Spleen (tissue), 11 donors: ENCODE measurements around the gene SPRR5. TPM values are rescaled to one million over a fixed set of nuclear protein-coding genes. Genes with fewer than 3 reads are reported as not detected.

Source experiments
- DNase-seq: peaks from one replicate; pipeline ENCODE4 v3.0.0-alpha.2; 2020
- H3K27ac ChIP-seq, 8 donors: fragments of 200-600 bp; sonication (generic) in 7 of 8; 1 replicate in 4 of 8; 2 replicates in 4 of 8; pipeline versions ENCODE4 v1.5.0 to v1.8.0; 2016 to 2021; ENCODE audit warnings: inconsistent platforms in 4 of 8, mild to moderate bottlenecking in 4 of 8, moderate library complexity in 1 of 8
- H3K27me3 ChIP-seq, 7 donors: fragments of 200-600 bp; sonication (generic) in 6 of 7; replicated peaks in 1 of 7; 1 replicate in 4 of 7; 2 replicates in 3 of 7; pipeline versions ENCODE4 v1.5.0 to v1.8.0; 2016 to 2021; ENCODE audit warnings: inconsistent platforms in 3 of 7, mild to moderate bottlenecking in 1 of 7
- H3K36me3 ChIP-seq, 6 donors: fragments of 200-600 bp; sonication (generic) in 5 of 6; 1 replicate in 4 of 6; 2 replicates in 2 of 6; pipeline versions ENCODE4 v1.5.0 to v1.8.0; 2016 to 2021; ENCODE audit warnings: inconsistent platforms in 2 of 6
- H3K4me1 ChIP-seq, 6 donors: fragments of 200-600 bp; sonication (generic) in 5 of 6; 1 replicate in 3 of 6; 2 replicates in 3 of 6; pipeline versions ENCODE4 v1.5.0 to v1.8.0; 2016 to 2021; ENCODE audit warnings: inconsistent platforms in 3 of 6
- H3K4me3 ChIP-seq, 8 donors: fragments of 200-600 bp; sonication (generic) in 7 of 8; 1 replicate in 4 of 8; 2 replicates in 4 of 8; pipeline versions ENCODE4 v1.5.0 to v1.8.0; 2016 to 2021; ENCODE audit warnings: inconsistent platforms in 4 of 8, mild to moderate bottlenecking in 4 of 8, moderate library complexity in 2 of 8
- H3K9me3 ChIP-seq, 8 donors: fragments of 200-600 bp; sonication (generic) in 7 of 8; 1 replicate in 4 of 8; 2 replicates in 4 of 8; pipeline versions ENCODE4 v1.5.0 to v1.8.0; 2016 to 2021; ENCODE audit warnings: inconsistent platforms in 4 of 8
- CTCF ChIP-seq, 11 experiments: fragments of 200-600 bp in 7 of 11; fragments of 450-650 bp in 4 of 11; sonication (generic) in 4 of 11; IDR thresholded peaks in 8 of 11; conservative IDR thresholded peaks in 3 of 11; 1 replicate in 7 of 11; 2 replicates in 4 of 11; pipeline versions ENCODE4 v1.4.0 to v1.8.0; 2016 to 2021; ENCODE audit warnings: antibody characterized with exemption in 11 of 11, inconsistent platforms in 4 of 11, mild to moderate bottlenecking in 1 of 11
- POLR2A ChIP-seq, 3 donors: fragments of 450-650 bp; IDR thresholded peaks; one replicate each; pipeline ENCODE4 v1.5.1; 2017; ENCODE audit warnings: antibody characterized with exemption in 3 of 3, mild to moderate bottlenecking in 1 of 3
- POLR2AphosphoS5 ChIP-seq, 3 donors: sonication (generic); formaldehyde crosslinking; IDR thresholded peaks; one replicate each; pipeline ENCODE4 v1.5.1; 2017; ENCODE audit warnings: antibody characterized with exemption in 3 of 3
- WGBS, 5 donors: extraction: QIAGEN DNeasy Blood & Tissue Kit in 3 of 5; methylation state at CpG; one replicate each; pipeline versions ENCODE4 v1.1.5 to v1.1.7; 2013 to 2018; 5-methylcytosine and 5-hydroxymethylcytosine counted together
- intact Hi-C: fragments of 100-400 bp; cut with DNase I; formaldehyde crosslinking; loops from one replicate; pipeline ENCODE4 v1.15.0; 2023; ENCODE audit warnings: low total_unique reads
- polyA plus RNA-seq, 3 donors: library from polyadenylated mRNA; stranded (reverse); fragments of 200-250 nt; gene quantifications; one replicate each; pipeline ENCODE4 v1.2.1, GENCODE V29; 2013
- small RNA-seq, 4 donors: library from RNA; depleted of rRNA; stranded (forward); fragments of <200 nt; gene quantifications; one replicate each; pipeline ENCODE3, GENCODE V24; 2016
- total RNA-seq, 7 donors: library from RNA; depleted of rRNA in 3 of 7; stranded (reverse); fragments of >200 nt in 3 of 7; fragmentation: NEBNext Ultra II Directional in 4 of 7; extraction: Animal tissue kit (Norgen Biotek cat#: 25700) in 4 of 7; gene quantifications; one replicate each; pipeline versions ENCODE4 v1.1.0 to v1.2.1, GENCODE V29; 2016 to 2021
- donor health status: healthy with polysubstance abuse.
- donor health status: DM: no; HTN: no; CAD: no; lungs with moderate emphysema.
- donor health status: DM: no; HTN: no; CAD: no.
- donor health status: Bipolar disorder and iron deficiency.
- donor health status: healthy.
- donor health status: DM: no; HTN: no; CAD: no.
- donor health status: DM: yes; HTN: yes; CAD: no.

The SPRR5 gene
- total and polyA plus RNA-seq, 10 donors, result not detected

GRCh38 chr1:152996633-152997400, 49.8 kb downstream of the SPRR5 start:
- Histone ChIP-seq H3K4me1 (no peaks in the 10 kb centered on the region), H3K9me3 (peaks cover 0 to 10% (median 5%) of the 10 kb centered on the region in 8 donors), H3K27me3 (peaks cover 0 to 22% (median 0%) of the 10 kb centered on the region in 7 donors), H3K27ac (no peak overlapping the region), H3K36me3 (no peaks in the 10 kb centered on the region), H3K4me3 (no peak overlapping the region)
- DNase-seq, result no peak
- TF ChIP-seq POLR2A (IDR thresholded peaks at IDR 0.05) (no peak), CTCF (IDR thresholded peaks at IDR 0.05 in 8 of 11, conservative IDR thresholded peaks at IDR 0.05 in 3 of 11) (no peak), POLR2AphosphoS5 (IDR thresholded peaks at IDR 0.05) (no peak)
- WGBS, 5 donors, result 22 to 46% (median 30%) methylated on average over 4 to 5 of the region's 5 CpGs
- intact Hi-C loops, result no loop called here

GRCh38 chr1:152997901-152998300, 50.9 kb downstream of the SPRR5 start:
- peaks cover 0 to 10% (median 5%) of the 10 kb centered on the region in 8 donors for H3K9me3 ChIP-seq
- no peak overlapping the region for H3K4me3 ChIP-seq
- no peaks in the 10 kb centered on the region for H3K36me3 ChIP-seq
- DNase-seq, result no peak
- TF ChIP-seq POLR2AphosphoS5 (IDR thresholded peaks at IDR 0.05), result no peak
- TF ChIP-seq CTCF (IDR thresholded peaks at IDR 0.05 in 8 of 11, conservative IDR thresholded peaks at IDR 0.05 in 3 of 11), result no peak
- TF ChIP-seq POLR2A (IDR thresholded peaks at IDR 0.05), result no peak
- peaks cover 0 to 16% (median 0%) of the 10 kb centered on the region in 7 donors for H3K27me3 ChIP-seq
- intact Hi-C loops, result no loop called here
- no peak overlapping the region for H3K27ac ChIP-seq
- WGBS, 5 donors, result 43 to 60% (median 55%) methylated on average over 7 of the region's 7 CpGs
- no peaks in the 10 kb centered on the region for H3K4me1 ChIP-seq

GRCh38 chr1:152998476-152998875, 51.5 kb downstream of the SPRR5 start:
- TF ChIP-seq POLR2AphosphoS5 (IDR thresholded peaks at IDR 0.05) (no peak), POLR2A (IDR thresholded peaks at IDR 0.05) (no peak), CTCF (IDR thresholded peaks at IDR 0.05 in 8 of 11, conservative IDR thresholded peaks at IDR 0.05 in 3 of 11) (no peak)
- Histone ChIP-seq H3K36me3 (no peaks in the 10 kb centered on the region), H3K4me1 (no peaks in the 10 kb centered on the region), H3K4me3 (no peak overlapping the region), H3K27me3 (peaks cover 0 to 16% (median 0%) of the 10 kb centered on the region in 7 donors), H3K9me3 (peaks cover 0 to 10% (median 5%) of the 10 kb centered on the region in 8 donors), H3K27ac (no peak overlapping the region)
- WGBS, 5 donors, result 80 to 83% (median 82%) methylated on average over 4 of the region's 4 CpGs
- intact Hi-C loops, result no loop called here
- DNase-seq, result no peak

Small RNA genes within 50 kb of the gene (small RNA-seq; reads per million reads assigned to genes)
- gene SPRR1A, result 0 reads per million in 4 donors

Other genes starting within 250 kb of the SPRR5 start
- gene LCE2A, start 248.9 kb upstream of the SPRR5 start, total RNA-seq, result not detected
- gene LCE2A, start 248.9 kb upstream of the SPRR5 start, polyA plus RNA-seq, result not detected
- gene LCE4A, start 239.0 kb upstream of the SPRR5 start, total RNA-seq, result not detected
- not detected for gene LCE4A, start 239.0 kb upstream of the SPRR5 start, polyA plus RNA-seq
- gene KPRP, start 189.2 kb upstream of the SPRR5 start, total RNA-seq, result not detected
- not detected for gene KPRP, start 189.2 kb upstream of the SPRR5 start, polyA plus RNA-seq
- not detected for gene LCE1F, start 172.1 kb upstream of the SPRR5 start, total RNA-seq
- gene LCE1F, start 172.1 kb upstream of the SPRR5 start, polyA plus RNA-seq, result not detected
- not detected for gene LCE1E, start 160.9 kb upstream of the SPRR5 start, total RNA-seq
- gene LCE1E, start 160.9 kb upstream of the SPRR5 start, polyA plus RNA-seq, result not detected
- not detected for gene LCE1D, start 150.5 kb upstream of the SPRR5 start, total RNA-seq
- gene LCE1D, start 150.5 kb upstream of the SPRR5 start, polyA plus RNA-seq, result not detected
- not detected for gene LCE1C, start 140.6 kb upstream of the SPRR5 start, total RNA-seq
- gene LCE1C, start 140.6 kb upstream of the SPRR5 start, polyA plus RNA-seq, result not detected
- gene LCE1B, start 135.2 kb upstream of the SPRR5 start, total RNA-seq, result not detected
- not detected for gene LCE1B, start 135.2 kb upstream of the SPRR5 start, polyA plus RNA-seq
- gene LCE1A, start 119.7 kb upstream of the SPRR5 start, total RNA-seq, result not detected
- gene LCE1A, start 119.7 kb upstream of the SPRR5 start, polyA plus RNA-seq, result not detected
- not detected for gene LCE6A, start 104.3 kb upstream of the SPRR5 start, total RNA-seq
- not detected for gene LCE6A, start 104.3 kb upstream of the SPRR5 start, polyA plus RNA-seq
- not detected for gene LCE7A, start 87.2 kb upstream of the SPRR5 start, total RNA-seq
- not detected for gene LCE7A, start 87.2 kb upstream of the SPRR5 start, polyA plus RNA-seq
- not detected for gene SMCP, start 68.9 kb upstream of the SPRR5 start, total RNA-seq
- not detected for gene SMCP, start 68.9 kb upstream of the SPRR5 start, polyA plus RNA-seq
- not detected for gene IVL, start 38.7 kb upstream of the SPRR5 start, total RNA-seq
- under 1 TPM in 2 of 3 donors, not detected in 1; 0.04 to 0.05 TPM for gene IVL, start 38.7 kb upstream of the SPRR5 start, polyA plus RNA-seq
- not detected for gene SPRR4, start 23.4 kb downstream of the SPRR5 start, total RNA-seq
- not detected for gene SPRR4, start 23.4 kb downstream of the SPRR5 start, polyA plus RNA-seq
- gene SPRR1A, start 36.9 kb downstream of the SPRR5 start, total RNA-seq, result not detected
- gene SPRR1A, start 36.9 kb downstream of the SPRR5 start, polyA plus RNA-seq, result not detected
- not detected for gene SPRR3, start 54.5 kb downstream of the SPRR5 start, total RNA-seq
- gene SPRR3, start 54.5 kb downstream of the SPRR5 start, polyA plus RNA-seq, result 1 to 10 TPM in 2 of 3 donors, under 1 TPM in 1; 0.39 to 9.3 (median 1.8) TPM
- not detected for gene SPRR1B, start 84.0 kb downstream of the SPRR5 start, total RNA-seq
- 1 to 10 TPM in 1 of 3 donors, under 1 TPM in 1, not detected in 1; 0.30 to 1.2 TPM for gene SPRR1B, start 84.0 kb downstream of the SPRR5 start, polyA plus RNA-seq
- not detected for gene SPRR2D, start 93.9 kb downstream of the SPRR5 start, total RNA-seq
- gene SPRR2D, start 93.9 kb downstream of the SPRR5 start, polyA plus RNA-seq, result 1 to 10 TPM in 1 of 3 donors, not detected in 2; 1.1 TPM
- not detected for gene SPRR2A, start 110.3 kb downstream of the SPRR5 start, total RNA-seq
- gene SPRR2A, start 110.3 kb downstream of the SPRR5 start, polyA plus RNA-seq, result 1 to 10 TPM in 1 of 3 donors, under 1 TPM in 1, not detected in 1; 0.30 to 2.2 TPM
- gene SPRR2B, start 124.4 kb downstream of the SPRR5 start, total RNA-seq, result not detected
- not detected for gene SPRR2B, start 124.4 kb downstream of the SPRR5 start, polyA plus RNA-seq
- not detected for gene SPRR2E, start 147.3 kb downstream of the SPRR5 start, total RNA-seq
- under 1 TPM in 1 of 3 donors, not detected in 2; 0.45 TPM for gene SPRR2E, start 147.3 kb downstream of the SPRR5 start, polyA plus RNA-seq
- gene SPRR2F, start 166.3 kb downstream of the SPRR5 start, total RNA-seq, result not detected
- gene SPRR2F, start 166.3 kb downstream of the SPRR5 start, polyA plus RNA-seq, result not detected
- gene SPRR2G, start 203.7 kb downstream of the SPRR5 start, total RNA-seq, result not detected
- gene SPRR2G, start 203.7 kb downstream of the SPRR5 start, polyA plus RNA-seq, result not detected